AG09319 (cell line): ENCODE data around the gene KLHDC7A.

Source experiments
- DNase-seq: peaks from one replicate; pipeline ENCODE4 v3.0.0-alpha.2; 2010; ENCODE audit warnings: low read depth; ENCODE audit errors: extremely low read depth
- TF ChIP-seq, protein P1 (sequence below): IDR thresholded peaks from 2 replicates; pipeline ENCODE4 v1.5.1; 2011; ENCODE audit warnings: low read depth, mild to moderate bottlenecking, inconsistent platforms, low read length, moderate library complexity

KLHDC7A gene

GRCh38 chr1:18463984-18464664 is 16.6 kb upstream of the KLHDC7A start:
- DNase-seq = no peak
- TF ChIP-seq, protein P1, sequence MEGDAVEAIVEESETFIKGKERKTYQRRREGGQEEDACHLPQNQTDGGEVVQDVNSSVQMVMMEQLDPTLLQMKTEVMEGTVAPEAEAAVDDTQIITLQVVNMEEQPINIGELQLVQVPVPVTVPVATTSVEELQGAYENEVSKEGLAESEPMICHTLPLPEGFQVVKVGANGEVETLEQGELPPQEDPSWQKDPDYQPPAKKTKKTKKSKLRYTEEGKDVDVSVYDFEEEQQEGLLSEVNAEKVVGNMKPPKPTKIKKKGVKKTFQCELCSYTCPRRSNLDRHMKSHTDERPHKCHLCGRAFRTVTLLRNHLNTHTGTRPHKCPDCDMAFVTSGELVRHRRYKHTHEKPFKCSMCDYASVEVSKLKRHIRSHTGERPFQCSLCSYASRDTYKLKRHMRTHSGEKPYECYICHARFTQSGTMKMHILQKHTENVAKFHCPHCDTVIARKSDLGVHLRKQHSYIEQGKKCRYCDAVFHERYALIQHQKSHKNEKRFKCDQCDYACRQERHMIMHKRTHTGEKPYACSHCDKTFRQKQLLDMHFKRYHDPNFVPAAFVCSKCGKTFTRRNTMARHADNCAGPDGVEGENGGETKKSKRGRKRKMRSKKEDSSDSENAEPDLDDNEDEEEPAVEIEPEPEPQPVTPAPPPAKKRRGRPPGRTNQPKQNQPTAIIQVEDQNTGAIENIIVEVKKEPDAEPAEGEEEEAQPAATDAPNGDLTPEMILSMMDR = no peak

DNA sequence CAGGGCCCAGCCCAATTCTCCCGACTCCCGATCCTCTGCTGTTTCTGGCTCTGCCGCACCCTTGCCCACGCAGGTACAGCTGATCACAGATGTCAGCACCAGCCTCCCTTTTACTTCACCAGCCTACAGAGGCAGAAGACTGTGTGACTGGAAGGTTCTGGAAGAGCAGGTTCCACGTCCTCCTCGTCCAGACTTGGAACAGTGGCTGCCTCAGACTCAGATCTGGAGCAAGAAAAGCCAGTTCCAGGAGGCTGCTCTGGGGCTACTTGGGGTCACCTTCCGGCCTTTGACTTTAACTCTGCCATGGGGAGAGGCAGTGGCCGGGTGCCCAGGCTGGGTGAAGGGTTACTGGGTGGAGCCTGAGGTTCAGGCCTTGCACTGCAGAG is 16.1 kb upstream of the KLHDC7A start:
- DNase-seq = no peak
- TF ChIP-seq, protein P1 = no peak

DNA sequence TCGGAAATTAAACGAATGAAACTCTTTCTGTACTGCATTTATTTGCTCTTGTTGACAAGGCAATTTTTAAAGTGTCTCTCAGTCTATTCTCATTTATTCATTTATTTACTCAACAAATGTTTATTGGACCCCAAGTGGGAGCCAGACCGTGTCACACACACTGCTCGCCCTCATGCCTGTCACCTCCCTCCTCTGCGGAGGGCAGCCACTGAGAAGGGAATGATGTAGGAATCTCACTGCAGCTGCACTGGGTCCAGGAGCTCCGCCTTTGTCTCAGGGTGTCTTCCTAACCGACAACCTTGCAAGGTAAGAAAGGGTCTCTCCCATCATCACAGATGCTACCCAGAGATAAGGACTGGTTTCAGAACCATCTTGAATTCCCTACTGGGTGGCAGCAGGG is 14.1 kb upstream of the KLHDC7A start:
- TF ChIP-seq, protein P1 = no peak
- DNase-seq = no peak

DNA sequence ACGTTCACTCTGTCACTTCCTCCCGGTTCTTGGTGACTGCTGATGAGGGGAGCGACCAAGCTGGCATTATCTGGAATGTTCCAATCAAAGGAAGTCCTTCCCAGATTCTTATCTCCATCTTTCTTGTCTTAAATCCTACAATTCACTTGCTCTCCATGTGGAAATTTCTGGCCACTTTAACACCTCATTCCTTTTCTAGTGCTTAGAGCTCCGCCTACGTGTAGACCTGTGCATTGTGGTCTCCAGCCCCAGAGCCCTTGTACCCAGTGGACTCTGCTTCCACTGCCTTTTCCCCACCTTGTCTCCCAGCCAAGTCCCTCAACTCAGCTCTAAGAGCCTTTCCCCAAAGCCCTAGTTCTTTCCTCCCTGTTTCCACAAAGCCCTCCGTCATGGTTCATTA is 12.2 kb upstream of the KLHDC7A start:
- no peak for DNase-seq
- TF ChIP-seq, protein P1 = no peak

- TF ChIP-seq, protein P1 = no peak
- no peak for DNase-seq
These were observed 11.2 kb upstream of the KLHDC7A start for GRCh38 chr1:18469514-18469913.

GRCh38 chr1:18470671-18471355 is 9.9 kb upstream of the KLHDC7A start:
- no peak for DNase-seq
- TF ChIP-seq, protein P1 = no peak

DNA sequence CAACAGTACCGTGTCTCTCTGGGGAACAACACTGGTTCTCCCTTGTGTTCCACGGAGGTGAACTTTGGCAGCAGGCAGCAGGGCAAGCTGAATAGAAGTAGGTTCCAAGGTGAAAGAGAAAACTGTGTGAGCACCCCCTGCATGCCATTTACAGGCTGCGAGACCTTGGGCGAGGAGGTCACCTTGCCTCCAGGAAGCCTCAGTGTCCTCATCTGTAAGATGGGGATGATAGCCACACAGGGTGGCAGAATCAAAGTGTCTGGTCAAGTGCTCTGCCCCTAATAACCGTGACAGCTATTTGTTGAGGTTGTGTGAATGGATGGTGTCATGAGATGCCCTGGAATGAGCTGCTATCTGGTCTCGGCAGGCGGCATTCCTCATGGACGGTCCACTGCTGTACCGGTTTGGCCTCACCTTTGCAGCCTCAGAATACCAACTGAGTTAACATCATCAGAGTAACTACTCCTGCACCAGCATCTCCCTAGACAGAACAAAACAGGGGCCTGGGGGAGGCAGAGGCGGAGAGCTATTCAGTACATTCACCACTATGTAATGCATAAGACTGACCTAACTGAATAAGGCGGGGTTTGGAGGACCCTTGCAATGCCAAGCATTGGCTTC is 7.4 kb upstream of the KLHDC7A start:
- DNase-seq = no peak
- TF ChIP-seq, protein P1 = no peak
